Osteoblast (primary cell): ENCODE data around the gene TMOD3. TPM values are rescaled to one million over a fixed set of nuclear protein-coding genes. Genes with fewer than 3 reads are reported as not detected.

Experiments used
- DNase-seq: peaks from one replicate; pipeline ENCODE4 v3.0.0; 2011; ENCODE audit warnings: low spot score, mixed read lengths; ENCODE audit not compliant: insufficient read length; ENCODE audit errors: missing footprints
- H2AFZ ChIP-seq: 2 replicates; pipeline ENCODE4 v1.6.0; 2011; ENCODE audit warnings: mild to moderate bottlenecking, low read length
- H3K27ac ChIP-seq: 2 replicates; pipeline ENCODE4 v1.5.1; 2011; ENCODE audit warnings: mild to moderate bottlenecking, low read depth, low read length, moderate library complexity
- H3K27me3 ChIP-seq: 2 replicates; pipeline ENCODE4 v1.6.0; 2012; ENCODE audit warnings: mild to moderate bottlenecking, control low read depth, inconsistent platforms, low read length, moderate library complexity; ENCODE audit not compliant: insufficient read depth
- H3K36me3 ChIP-seq: 2 replicates; pipeline ENCODE4 v1.5.1; 2011; ENCODE audit warnings: mild to moderate bottlenecking, low read length, control low read depth, moderate library complexity; ENCODE audit not compliant: insufficient read depth
- H3K4me1 ChIP-seq: 2 replicates; pipeline ENCODE4 v1.5.1; 2011; ENCODE audit warnings: mild to moderate bottlenecking, low read length, control low read depth, moderate library complexity; ENCODE audit not compliant: insufficient read depth
- H3K4me2 ChIP-seq: 2 replicates; pipeline ENCODE4 v1.6.0; 2011; ENCODE audit warnings: mild to moderate bottlenecking, low read length; ENCODE audit not compliant: insufficient read depth
- H3K4me3 ChIP-seq: fragments of 200-600 bp; sonication (generic); 3 replicates; pipeline ENCODE4 v1.5.1; 2012; ENCODE audit warnings: mild to moderate bottlenecking, low read length, inconsistent platforms; ENCODE audit not compliant: insufficient read depth
- H3K79me2 ChIP-seq: 2 replicates; pipeline ENCODE4 v1.6.0; 2012; ENCODE audit warnings: mild to moderate bottlenecking, low read length, control low read depth, inconsistent platforms; ENCODE audit not compliant: insufficient read depth
- H3K9me3 ChIP-seq: 2 replicates; pipeline ENCODE4 v1.5.1; 2011; ENCODE audit warnings: low read depth, low read length, control low read depth
- H4K20me1 ChIP-seq: 2 replicates; pipeline ENCODE4 v1.6.0; 2012; ENCODE audit warnings: mild to moderate bottlenecking, low read length, control low read depth; ENCODE audit not compliant: insufficient read depth
- total RNA-seq: library from RNA; depleted of rRNA; stranded (reverse); fragments of >200 nt; gene quantifications from 2 replicates; pipeline ENCODE4 v1.2.3, GENCODE V29; 2012
- TF ChIP-seq, protein P1 (sequence below): IDR thresholded peaks from 2 replicates; pipeline ENCODE4 v1.5.1; 2011; ENCODE audit warnings: mild to moderate bottlenecking, low read depth, low read length, moderate library complexity; ENCODE audit errors: extremely low read depth

Gene TMOD3
- total RNA-seq, 1 donor: 44.5 TPM

DNA sequence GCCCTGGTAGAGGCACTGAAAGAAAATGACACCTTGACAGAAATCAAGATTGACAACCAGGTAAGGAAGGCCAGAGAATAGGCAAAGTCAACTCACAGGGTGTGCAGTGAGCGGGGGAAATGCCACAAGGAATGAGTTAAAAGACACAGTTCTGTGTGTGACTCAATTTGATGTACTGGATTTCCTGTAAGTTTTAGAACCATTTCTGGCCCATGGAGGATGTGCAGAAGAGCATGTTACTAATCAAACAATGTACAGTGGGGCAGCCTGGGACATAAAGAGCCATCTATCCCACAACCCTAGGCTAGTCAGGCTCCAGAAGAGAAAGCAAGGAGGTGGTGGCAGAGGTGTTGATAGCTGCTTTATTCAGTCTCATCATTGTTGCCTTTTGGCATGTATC, 31.2 kb upstream of the TMOD3 start:
- no peaks in the 10 kb centered on the region for H3K79me2 ChIP-seq
- H4K20me1 ChIP-seq: no peaks in the 10 kb centered on the region
- H3K9me3 ChIP-seq: no peaks in the 10 kb centered on the region
- TF ChIP-seq, protein P1, sequence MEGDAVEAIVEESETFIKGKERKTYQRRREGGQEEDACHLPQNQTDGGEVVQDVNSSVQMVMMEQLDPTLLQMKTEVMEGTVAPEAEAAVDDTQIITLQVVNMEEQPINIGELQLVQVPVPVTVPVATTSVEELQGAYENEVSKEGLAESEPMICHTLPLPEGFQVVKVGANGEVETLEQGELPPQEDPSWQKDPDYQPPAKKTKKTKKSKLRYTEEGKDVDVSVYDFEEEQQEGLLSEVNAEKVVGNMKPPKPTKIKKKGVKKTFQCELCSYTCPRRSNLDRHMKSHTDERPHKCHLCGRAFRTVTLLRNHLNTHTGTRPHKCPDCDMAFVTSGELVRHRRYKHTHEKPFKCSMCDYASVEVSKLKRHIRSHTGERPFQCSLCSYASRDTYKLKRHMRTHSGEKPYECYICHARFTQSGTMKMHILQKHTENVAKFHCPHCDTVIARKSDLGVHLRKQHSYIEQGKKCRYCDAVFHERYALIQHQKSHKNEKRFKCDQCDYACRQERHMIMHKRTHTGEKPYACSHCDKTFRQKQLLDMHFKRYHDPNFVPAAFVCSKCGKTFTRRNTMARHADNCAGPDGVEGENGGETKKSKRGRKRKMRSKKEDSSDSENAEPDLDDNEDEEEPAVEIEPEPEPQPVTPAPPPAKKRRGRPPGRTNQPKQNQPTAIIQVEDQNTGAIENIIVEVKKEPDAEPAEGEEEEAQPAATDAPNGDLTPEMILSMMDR: no peak
- H3K4me1 ChIP-seq: no peaks in the 10 kb centered on the region
- H3K4me3 ChIP-seq: no peak overlapping the region
- H3K27ac ChIP-seq: no peak overlapping the region
- no peaks in the 10 kb centered on the region for H3K27me3 ChIP-seq
- no peak overlapping the region for H3K4me2 ChIP-seq
- no peaks in the 10 kb centered on the region for H3K36me3 ChIP-seq
- no peak for DNase-seq
- no peak overlapping the region for H2AFZ ChIP-seq

DNA sequence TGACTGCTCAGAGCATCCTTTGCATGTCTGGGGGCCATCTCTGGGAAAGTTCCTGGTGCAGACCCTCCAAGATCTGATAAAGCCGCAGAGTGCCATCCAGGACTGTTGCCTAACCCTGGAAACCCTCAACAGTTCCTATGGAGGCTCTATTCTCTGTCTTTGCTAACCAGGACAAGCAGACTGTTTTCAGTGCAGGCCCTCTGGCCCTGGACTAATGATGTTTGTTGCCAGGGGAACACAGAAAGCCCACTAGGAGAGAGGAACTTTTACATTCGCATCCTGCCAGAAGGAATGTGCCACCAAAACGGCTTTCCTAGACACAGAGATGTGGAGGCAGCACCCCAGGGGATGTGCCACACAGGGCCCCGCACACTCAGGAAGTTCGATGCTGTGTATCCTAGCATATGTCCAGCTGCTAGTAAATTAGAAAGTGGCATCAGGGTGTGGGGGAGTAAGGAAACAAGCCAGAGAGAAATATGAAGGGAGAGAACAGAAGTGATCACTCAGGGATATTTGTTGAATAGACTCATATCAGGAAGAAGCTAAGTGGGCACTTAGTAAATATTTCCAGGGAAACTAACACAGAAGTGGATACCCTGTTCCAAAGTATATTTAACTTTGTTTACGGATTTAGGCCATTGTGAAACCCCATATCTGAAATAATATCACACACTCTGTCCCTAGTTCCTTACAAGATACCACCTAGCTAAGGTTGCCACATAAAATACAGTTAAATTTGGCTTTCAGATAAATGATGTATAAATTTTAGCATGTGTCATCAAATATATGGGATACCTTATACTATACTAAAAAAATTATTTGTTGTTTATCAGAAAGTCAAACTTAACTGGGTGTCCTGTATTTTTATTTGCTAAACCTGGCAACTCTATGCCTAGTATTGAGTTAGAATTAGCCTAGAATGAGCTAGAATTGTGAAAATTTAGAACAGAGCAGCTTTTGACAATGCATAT, 29.9 kb upstream of the TMOD3 start:
- H3K4me1 ChIP-seq: no peaks in the 10 kb centered on the region

DNA sequence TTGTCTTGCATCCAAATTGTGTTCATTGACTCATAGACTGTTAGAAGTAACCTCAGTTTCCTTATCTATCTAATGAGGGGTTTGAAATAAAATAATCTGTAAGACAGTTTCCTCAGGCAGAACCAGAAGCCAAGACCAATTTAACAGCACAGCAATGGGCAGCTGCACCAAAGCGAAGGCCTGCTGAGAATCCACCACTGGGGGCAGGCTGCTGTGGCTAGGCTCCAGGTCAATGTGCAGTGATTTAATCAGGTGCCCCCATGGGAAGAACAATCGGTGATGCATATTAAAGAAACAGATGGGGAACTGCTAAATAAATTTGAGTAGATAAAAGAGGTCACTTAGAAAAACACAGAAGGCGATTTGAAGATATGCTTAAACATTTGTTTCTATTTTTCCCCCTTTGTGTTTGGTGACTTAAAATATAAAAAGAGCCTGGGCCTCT, 28.0 kb upstream of the TMOD3 start:
- Histone ChIP-seq H3K4me2 (no peak overlapping the region), H3K4me1 (no peaks in the 10 kb centered on the region), H4K20me1 (no peaks in the 10 kb centered on the region), H3K27me3 (no peaks in the 10 kb centered on the region), H3K36me3 (no peaks in the 10 kb centered on the region), H3K27ac (no peak overlapping the region), H3K79me2 (no peaks in the 10 kb centered on the region), H3K9me3 (no peaks in the 10 kb centered on the region), H3K4me3 (no peak overlapping the region), H2AFZ (no peak overlapping the region)
- TF ChIP-seq, protein P1: peak; percentile 77
- DNase-seq: no peak

More for the DNA sequence above, 29.9 kb upstream of the TMOD3 start:
- no peak for DNase-seq
- H3K4me2 ChIP-seq: no peak overlapping the region
- no peaks in the 10 kb centered on the region for H3K27me3 ChIP-seq
- H3K79me2 ChIP-seq: no peaks in the 10 kb centered on the region
- TF ChIP-seq, protein P1: no peak
- H2AFZ ChIP-seq: no peak overlapping the region
- H3K4me3 ChIP-seq: no peak overlapping the region
- no peaks in the 10 kb centered on the region for H3K36me3 ChIP-seq
- no peaks in the 10 kb centered on the region for H4K20me1 ChIP-seq
- no peaks in the 10 kb centered on the region for H3K9me3 ChIP-seq
- no peak overlapping the region for H3K27ac ChIP-seq

DNA sequence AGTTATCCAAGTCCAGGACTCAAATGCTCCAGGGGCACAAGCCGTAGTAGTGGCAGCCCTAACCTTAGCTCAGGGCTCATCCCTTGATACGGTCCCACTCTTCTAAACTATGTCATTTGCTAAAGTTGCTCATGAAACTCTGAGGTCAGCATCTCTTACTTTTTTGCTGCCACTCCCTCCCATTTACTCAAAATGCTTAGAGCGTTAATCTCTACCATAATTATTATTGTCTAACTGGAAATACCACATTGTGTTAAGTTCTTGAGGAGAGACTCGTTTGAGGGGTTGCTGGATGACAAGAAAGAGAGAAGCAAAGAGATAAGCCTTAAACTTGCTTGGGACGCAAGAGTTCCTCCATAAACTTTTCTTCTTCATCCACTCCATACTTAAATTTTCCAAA, 26.9 kb upstream of the TMOD3 start:
- TF ChIP-seq, protein P1: no peak
- no peaks in the 10 kb centered on the region for H3K4me1 ChIP-seq
- no peaks in the 10 kb centered on the region for H3K9me3 ChIP-seq
- H3K4me2 ChIP-seq: no peak overlapping the region
- no peaks in the 10 kb centered on the region for H3K79me2 ChIP-seq
- no peak overlapping the region for H3K4me3 ChIP-seq
- no peak overlapping the region for H2AFZ ChIP-seq
- H3K36me3 ChIP-seq: no peaks in the 10 kb centered on the region
- no peaks in the 10 kb centered on the region for H3K27me3 ChIP-seq
- no peaks in the 10 kb centered on the region for H4K20me1 ChIP-seq
- no peak for DNase-seq
- no peak overlapping the region for H3K27ac ChIP-seq
